ENCODE results near the gene SMG5.

The SMG5 gene

DNA sequence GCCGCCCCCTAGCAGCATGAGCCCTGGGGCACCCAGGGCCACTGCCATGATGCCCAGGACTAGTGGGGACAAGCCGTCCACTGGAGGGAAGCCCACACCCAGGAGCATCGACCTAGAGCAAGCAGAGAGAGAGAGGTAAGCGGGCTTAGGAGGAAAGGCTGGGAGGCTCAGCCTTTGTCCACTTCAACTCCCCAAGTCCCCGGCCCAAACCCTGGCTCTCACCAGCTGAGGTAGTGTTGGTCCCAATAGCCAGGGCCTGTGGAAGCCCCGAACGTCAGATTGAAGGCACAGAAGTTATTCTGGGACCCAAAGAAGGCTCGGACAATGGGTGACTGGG is 10.4 kb upstream of the SMG5 start:
- H3K4me3 ChIP-seq (ENCODE audit: low read depth, low read length), result no peak overlapping the region
- TF ChIP-seq, protein P1, sequence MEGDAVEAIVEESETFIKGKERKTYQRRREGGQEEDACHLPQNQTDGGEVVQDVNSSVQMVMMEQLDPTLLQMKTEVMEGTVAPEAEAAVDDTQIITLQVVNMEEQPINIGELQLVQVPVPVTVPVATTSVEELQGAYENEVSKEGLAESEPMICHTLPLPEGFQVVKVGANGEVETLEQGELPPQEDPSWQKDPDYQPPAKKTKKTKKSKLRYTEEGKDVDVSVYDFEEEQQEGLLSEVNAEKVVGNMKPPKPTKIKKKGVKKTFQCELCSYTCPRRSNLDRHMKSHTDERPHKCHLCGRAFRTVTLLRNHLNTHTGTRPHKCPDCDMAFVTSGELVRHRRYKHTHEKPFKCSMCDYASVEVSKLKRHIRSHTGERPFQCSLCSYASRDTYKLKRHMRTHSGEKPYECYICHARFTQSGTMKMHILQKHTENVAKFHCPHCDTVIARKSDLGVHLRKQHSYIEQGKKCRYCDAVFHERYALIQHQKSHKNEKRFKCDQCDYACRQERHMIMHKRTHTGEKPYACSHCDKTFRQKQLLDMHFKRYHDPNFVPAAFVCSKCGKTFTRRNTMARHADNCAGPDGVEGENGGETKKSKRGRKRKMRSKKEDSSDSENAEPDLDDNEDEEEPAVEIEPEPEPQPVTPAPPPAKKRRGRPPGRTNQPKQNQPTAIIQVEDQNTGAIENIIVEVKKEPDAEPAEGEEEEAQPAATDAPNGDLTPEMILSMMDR (IDR thresholded peaks at IDR 0.05; ENCODE audit: low read depth, low read length), result no peak
- DNase-seq (ENCODE audit: low read depth, low spot score), result no peak
- in situ Hi-C loops (cut with HindIII; ENCODE audit: low sequenced_read_pairs), result no loop called here

DNA sequence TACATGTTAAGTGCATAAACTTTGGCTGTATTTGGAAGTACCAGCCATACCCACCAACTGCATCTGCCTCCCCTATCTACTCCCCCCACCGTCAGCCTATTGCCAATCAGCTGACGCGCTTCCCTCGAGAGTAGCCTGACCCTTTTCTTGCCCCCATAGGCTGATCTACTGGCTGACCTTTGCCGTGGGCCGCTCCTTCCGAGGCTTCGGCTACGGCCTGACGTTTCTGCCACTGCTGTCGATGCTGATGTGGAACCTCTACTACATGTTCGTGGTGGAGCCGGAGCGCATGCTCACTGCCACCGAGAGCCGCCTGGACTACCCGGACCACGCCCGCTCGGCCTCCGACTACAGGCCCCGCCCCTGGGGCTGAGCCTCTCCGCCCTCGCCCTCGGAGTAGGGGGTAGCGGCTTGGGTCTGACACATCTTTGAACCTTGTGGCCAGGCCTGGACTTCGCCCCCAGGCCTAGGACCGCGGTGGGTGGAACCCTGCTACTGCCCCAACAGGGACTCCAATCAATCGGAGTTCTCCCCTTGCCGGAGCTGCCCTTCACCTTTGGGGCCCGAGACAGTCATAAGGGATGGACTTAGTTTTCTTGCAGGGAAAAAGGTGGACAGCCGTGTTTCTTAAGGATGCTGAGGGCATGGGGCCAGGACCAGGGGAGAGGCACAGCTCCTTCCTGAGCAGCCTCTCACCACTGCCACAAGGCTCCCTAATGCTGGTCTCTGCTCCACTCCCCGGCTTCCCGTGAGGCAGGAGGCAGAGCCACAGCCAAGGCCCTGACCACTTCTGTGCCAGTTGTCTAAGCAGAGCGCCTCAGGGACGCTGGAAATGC is 8.8 kb upstream of the SMG5 start:
- TF ChIP-seq, protein P1 (IDR thresholded peaks at IDR 0.05; ENCODE audit: low read depth, low read length), result no peak
- in situ Hi-C loops (cut with HindIII; ENCODE audit: low sequenced_read_pairs), result no loop called here
- DNase-seq (ENCODE audit: low read depth, low spot score), result peak; percentile 81
- peak overlapping the region; percentile 60 for H3K4me3 ChIP-seq (ENCODE audit: low read depth, low read length)

DNA sequence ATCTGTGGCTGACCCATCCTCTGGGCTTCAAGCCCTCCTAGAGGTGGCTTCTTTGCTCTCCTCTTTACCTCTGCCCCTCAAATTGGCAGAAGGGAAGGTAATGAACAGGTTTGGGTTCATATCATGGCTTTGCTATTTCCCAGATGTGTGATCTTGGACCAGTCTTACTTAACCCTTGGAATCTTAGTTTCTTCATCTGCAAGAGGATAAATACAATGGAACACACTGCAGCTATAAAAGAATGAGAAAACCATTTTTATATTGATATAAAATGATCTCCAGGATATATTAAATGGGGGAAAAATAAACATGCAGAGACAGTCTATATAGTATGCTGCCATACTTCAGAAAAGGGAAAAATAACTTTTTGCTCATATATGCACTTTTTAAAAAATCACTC is 7.2 kb upstream of the SMG5 start:
- no peak overlapping the region for H3K4me3 ChIP-seq (ENCODE audit: low read depth, low read length)
- in situ Hi-C loops (cut with HindIII; ENCODE audit: low sequenced_read_pairs), result no loop called here
- DNase-seq (ENCODE audit: low read depth, low spot score), result no peak
- TF ChIP-seq, protein P1 (IDR thresholded peaks at IDR 0.05; ENCODE audit: low read depth, low read length), result no peak

DNA sequence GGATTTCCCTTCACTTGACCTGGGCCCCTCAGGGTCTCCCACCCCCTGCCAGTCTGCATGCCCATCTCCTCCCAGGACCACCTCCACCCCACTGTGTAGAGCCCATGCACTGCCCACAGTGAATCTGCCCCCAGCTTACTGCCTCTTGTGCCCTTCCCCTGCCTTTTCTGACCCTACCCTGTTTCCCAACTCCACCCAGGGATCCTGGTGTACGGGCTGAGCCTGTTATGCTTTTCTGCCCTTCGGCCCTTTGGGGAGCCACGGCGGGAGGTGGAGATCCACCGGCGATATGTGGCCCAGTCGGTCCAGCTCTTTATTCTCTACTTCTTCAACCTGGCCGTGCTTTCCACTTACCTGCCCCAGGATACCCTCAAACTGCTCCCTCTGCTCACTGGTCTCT is 3.4 kb upstream of the SMG5 start:
- in situ Hi-C loops (cut with HindIII; ENCODE audit: low sequenced_read_pairs), result no loop called here
- no peak overlapping the region for H3K4me3 ChIP-seq (ENCODE audit: low read depth, low read length)
- TF ChIP-seq, protein P1 (IDR thresholded peaks at IDR 0.05; ENCODE audit: low read depth, low read length), result no peak
- DNase-seq (ENCODE audit: low read depth, low spot score), result no peak

- no peak for DNase-seq (ENCODE audit: low read depth, low spot score)
- H3K4me3 ChIP-seq (ENCODE audit: low read depth, low read length), result no peak overlapping the region
- TF ChIP-seq, protein P1 (IDR thresholded peaks at IDR 0.05; ENCODE audit: low read depth, low read length), result no peak
- in situ Hi-C loops (cut with HindIII; ENCODE audit: low sequenced_read_pairs), result no loop called here
Measured at GRCh38 chr1:156285437-156285836, 2.8 kb upstream of the SMG5 start.

- TF ChIP-seq, protein P1 (IDR thresholded peaks at IDR 0.05; ENCODE audit: low read depth, low read length), result no peak
- no peak for DNase-seq (ENCODE audit: low read depth, low spot score)
- H3K4me3 ChIP-seq (ENCODE audit: low read depth, low read length), result no peak overlapping the region
- in situ Hi-C loops (cut with HindIII; ENCODE audit: low sequenced_read_pairs), result no loop called here
Measured at GRCh38 chr1:156284757-156285156, 2.1 kb upstream of the SMG5 start.
